HG03520 (cell line): ENCODE measurements around the gene H6PD.

Experiments used
- ATAC-seq: cut with Tn5 transposase; IDR thresholded peaks from one replicate; pipeline ENCODE4 v1.9.1; 2021; ENCODE audit warnings: mild to moderate bottlenecking, moderate library complexity; ENCODE audit not compliant: unreplicated experiment

H6PD gene

DNA sequence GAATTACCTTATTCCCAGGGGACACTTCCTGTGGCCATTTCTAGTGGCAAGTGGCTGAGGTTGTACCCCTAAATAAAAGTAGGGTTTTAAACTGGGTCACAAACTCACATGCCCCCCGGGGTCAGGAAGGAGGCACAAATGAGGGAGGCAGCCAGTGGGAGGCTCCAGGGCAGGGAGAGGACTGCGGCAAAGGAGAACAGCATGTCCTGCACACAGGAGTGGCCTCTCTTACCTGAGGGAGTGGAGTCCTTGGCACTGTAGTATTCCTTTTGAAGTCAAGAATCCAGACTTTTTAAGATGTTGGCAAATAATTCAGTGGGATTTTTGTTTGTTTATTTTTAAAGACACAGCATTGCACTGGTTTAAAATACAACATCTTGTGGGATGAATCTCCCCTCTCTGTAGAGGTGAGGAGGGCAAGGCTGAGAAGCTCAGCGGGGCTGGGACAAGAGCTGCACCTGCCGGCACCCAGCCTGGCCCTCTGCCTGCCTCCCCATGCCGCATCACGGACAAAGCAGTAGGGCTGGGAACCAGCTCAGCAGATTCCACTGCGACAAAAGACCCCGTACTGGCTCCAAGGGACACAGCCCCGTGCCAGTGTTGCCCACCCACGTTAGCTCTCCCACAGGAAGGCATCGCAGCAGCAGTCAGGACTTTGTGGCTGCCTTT lies 80.3 kb downstream of the H6PD start:
- no peak for ATAC-seq

DNA sequence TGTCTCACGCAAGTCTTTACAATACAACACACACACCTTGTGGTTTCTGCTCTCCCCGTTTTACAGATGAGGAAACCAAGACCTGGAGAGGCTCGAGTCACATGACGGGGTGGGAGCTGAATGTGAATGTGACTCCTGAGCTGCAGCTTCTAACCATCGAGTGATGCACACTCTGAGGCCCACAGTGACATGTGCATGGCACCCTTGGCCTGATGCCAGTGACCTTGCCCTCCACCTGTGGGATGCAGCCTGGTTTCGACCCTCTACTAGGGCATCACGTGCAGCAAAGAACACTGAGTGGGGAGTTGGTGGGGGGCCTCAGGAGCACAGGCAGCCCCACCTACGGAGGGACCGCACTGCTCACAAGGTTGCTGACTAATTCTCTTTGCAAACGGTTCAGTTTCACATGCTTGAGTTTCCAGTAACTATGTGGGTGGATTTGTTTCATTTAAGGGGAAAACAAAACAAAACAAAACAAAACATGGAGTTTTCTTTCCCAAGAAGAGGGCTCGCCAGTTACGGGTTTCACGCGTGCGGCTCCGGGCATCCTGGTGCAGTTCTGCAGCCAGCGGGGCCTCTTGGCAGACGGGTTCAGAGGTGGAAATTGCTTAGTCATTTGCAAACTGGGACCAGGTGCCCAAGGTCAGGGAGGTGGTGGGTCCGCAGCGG lies 81.0 kb downstream of the H6PD start:
- no peak for ATAC-seq

DNA sequence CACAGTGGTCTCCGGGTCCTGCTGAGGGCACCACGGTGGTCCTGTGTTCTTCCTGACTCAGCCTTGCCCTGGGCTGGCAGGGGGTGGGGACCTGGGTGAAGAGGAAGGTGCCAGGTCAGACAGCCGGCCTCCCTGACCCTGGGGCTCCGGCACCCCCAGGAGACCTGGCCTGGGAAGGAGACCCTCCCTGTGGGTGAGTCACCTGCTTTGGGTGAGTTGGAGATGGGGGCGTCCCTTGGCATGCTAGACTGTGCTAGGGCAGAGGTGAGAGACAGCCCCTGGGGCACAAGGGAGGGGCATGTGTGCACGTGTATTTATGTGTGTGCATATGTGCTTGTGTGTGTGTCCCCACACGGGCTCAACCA lies 81.5 kb downstream of the H6PD start:
- no peak for ATAC-seq

DNA sequence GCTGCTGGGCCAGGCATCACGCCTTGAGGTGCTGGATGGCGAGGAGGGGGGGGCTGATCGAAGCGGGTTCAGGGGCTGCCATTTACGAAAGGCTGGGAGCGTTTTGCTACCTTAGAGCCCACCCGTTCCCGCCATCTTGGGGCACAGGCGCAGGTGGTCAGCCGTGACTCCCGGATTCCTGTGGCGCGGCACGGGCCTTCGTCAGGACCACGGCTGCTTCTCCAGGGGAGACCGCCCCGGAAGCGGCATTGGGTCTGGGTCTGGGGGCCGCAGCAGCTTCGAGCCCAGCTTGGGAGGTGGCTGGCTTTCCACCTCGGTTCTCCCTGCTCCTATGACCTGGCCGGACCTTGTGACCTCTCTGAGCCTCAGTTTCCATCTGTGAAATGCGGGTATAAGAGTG lies 81.9 kb downstream of the H6PD start:
- no peak for ATAC-seq

DNA sequence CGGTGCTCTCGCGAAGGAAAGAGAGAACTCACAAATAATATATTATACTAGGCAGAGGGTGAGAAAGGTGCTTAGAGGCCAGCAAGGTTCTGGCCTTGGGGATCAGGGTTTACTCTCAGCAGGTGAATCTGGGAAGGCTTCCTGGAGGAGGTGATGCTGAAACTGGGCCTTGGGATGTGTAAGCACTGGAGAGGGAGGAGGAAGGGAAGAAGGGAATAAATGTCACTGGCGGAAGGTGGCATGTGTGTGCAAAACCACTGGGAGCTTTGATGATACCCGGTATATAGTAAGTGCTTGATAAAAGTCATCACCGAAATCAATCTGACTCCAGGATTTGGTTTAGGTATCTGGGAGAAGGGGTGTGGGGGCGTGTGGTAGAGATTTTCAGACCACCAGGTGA lies 82.5 kb downstream of the H6PD start:
- no peak for ATAC-seq

DNA sequence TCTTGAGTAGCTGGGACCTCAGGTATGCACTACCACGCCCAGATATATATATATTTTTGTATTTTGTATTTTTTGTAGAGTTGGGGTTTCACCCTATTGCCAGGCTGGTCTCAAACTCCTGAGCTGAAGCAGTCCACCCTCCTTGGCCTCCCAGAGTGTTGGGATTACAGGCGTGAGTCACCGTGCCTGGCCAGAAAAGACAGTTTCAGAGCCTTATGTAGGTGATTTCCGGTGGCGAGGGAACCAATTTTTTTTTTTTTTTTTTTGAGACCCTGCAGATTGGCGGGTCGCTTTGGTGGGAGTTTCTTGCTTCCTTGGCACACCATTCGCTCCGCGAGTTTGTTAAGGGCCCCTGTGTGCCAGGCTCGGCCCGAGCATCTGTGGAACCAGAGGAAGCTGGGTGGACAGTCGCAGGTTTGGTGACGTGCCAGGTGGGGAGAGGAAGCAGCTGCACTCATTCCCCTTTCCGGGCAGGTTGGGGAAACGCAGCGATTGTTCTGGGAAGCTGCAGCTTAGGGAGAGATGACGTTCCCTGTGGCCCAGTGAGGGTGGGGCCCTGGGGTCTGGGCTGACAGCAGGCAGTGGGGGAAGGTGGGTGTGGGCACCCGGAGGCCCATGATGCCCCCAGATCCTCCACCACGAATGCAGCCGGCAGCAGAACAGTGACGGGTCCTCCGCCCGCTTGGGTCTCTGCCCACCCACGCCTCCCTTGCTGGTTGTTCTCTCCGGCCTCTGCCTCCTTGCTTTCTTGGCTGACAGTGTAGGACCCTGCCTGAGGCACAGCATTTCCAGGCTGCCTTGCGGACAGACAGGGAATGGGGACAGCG lies 83.2 kb downstream of the H6PD start:
- ATAC-seq: no peak

DNA sequence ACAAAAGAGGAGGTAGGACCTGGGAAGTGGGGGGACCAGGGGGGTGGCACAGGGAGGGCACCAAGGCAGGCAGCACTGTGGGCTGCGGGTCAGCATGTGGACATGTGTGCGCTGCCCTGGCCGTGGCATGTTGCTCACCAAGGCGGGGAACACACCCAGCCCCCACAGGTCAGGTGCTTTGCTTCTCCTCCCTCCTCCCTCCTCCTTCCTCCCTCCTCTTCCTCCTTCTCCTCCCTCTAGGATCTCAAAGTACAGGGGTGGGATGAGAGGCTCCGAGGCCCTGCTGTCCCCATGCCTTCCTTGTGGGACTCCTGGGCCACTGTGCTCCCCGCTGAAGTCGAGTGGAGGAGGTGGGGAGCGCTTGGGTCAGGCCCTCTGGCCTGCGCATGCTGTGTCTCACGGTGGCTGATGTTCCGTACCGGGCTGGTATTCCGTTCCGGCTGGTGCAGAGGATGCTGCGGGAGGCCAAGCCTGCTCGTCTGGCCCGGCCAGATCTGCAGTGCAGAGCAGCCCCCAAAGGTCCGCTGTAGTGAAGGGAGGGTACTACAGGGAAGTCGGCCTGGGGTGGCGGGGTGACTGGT lies 84.7 kb downstream of the H6PD start:
- ATAC-seq: no peak

DNA sequence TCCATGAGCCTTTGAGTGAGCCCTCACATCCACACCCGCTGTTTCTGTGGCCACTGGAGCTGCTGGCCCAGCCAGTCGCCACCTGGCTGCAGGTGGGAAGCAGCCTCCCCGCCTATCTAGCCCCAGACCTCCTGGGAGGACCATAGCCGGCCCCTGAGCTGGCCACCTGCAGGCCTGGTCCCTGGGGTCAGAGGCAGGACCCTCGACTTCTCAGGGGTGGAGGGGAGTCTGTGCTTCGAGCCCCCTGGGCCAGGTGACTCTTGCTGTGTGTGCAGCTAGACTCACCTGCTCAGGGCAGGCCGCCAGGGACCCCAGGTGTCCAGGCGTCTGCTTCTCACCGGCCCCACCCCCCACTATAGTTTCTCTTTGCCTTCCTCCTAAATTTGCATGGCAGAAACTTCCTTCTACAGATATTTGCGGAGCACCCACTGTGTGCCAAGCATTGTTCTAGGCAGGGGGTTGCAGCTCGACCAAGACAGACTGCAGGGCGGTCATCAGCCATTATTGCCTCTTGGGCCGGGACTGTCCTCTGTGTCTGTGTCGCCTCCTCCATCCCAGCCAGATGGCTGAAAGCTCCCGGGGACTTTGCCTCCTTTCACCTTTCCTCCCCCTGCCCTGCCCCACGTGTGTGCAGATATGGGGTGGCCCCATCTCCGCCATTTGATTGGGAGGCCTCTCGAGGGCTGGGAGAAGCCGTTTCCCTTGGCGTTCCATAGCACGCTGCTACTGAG lies 85.4 kb downstream of the H6PD start:
- ATAC-seq: no peak
